A673 (cell line): ENCODE results near the gene KRT37. TPM values are rescaled to one million over a fixed set of nuclear protein-coding genes. Genes with fewer than 3 reads are reported as not detected.

Experiments used
- BruUV-seq: library from RNA; stranded (reverse); fragments of 400-500 nt; replicated peaks from 2 replicates; lab custom pipeline; 2021; lab: Mats Ljungman, UMichigan
- CTCF ChIA-PET: fragments of 300-600 bp; sonication (Branson Sonifier 250); formaldehyde crosslinking; loops from one replicate; lab custom pipeline; 2022; ENCODE audit warnings: antibody characterized with exemption; lab: Charles Lee
- POLR2A ChIA-PET: fragments of 300-600 bp; sonication (Branson Sonifier 250); formaldehyde crosslinking; loops from one replicate; lab custom pipeline; 2022; ENCODE audit warnings: antibody characterized with exemption; ENCODE audit not compliant: low non-redundant PET; lab: Charles Lee
- DNase-seq: peaks from one replicate; pipeline ENCODE4 v3.0.0-alpha.2; 2015; ENCODE audit warnings: low spot score
- H3K27ac ChIP-seq: fragments of 200-600 bp; sonication (generic); 2 replicates; pipeline ENCODE4 v1.5.1; 2016; ENCODE audit warnings: mixed run types, low read depth, mild to moderate bottlenecking, mixed read lengths, antibody characterized with exemption, low read length; ENCODE audit not compliant: poor library complexity, severe bottlenecking
- H3K27me3 ChIP-seq: fragments of 200-600 bp; sonication (generic); replicated peaks from 2 replicates; pipeline ENCODE4 v1.6.1; 2017; ENCODE audit warnings: mixed run types, low read depth, mild to moderate bottlenecking, mixed read lengths, antibody characterized with exemption, low read length; ENCODE audit not compliant: insufficient read depth, poor library complexity
- H3K36me3 ChIP-seq: fragments of 200-600 bp; sonication (generic); 2 replicates; pipeline ENCODE4 v1.6.1; 2016; ENCODE audit warnings: mixed run types, mild to moderate bottlenecking, mixed read lengths, antibody characterized with exemption, low read length; ENCODE audit not compliant: insufficient read depth, poor library complexity, severe bottlenecking
- H3K4me1 ChIP-seq: fragments of 200-600 bp; sonication (generic); 2 replicates; pipeline ENCODE4 v1.6.1; 2017; ENCODE audit warnings: mixed run types, mild to moderate bottlenecking, mixed read lengths, antibody characterized with exemption, low read length; ENCODE audit not compliant: insufficient read depth, poor library complexity, severe bottlenecking
- H3K4me3 ChIP-seq: fragments of 200-600 bp; sonication (generic); 2 replicates; pipeline ENCODE4 v1.5.1; 2016; ENCODE audit warnings: low read depth, mixed run types, mild to moderate bottlenecking, mixed read lengths, low read length; ENCODE audit not compliant: poor library complexity, severe bottlenecking
- H3K9me3 ChIP-seq: fragments of 200-600 bp; sonication (generic); 2 replicates; pipeline ENCODE4 v1.6.1; 2016; ENCODE audit warnings: mixed run types, low read depth, mild to moderate bottlenecking, mixed read lengths, antibody characterized with exemption, low read length; ENCODE audit not compliant: poor library complexity, severe bottlenecking
- CTCF ChIP-seq: fragments of 300-800, 200-600 bp; sonication (generic); conservative IDR thresholded peaks from 2 replicates; pipeline ENCODE4 v1.5.1; 2017; ENCODE audit warnings: low read depth, mild to moderate bottlenecking, antibody characterized with exemption, low read length, moderate library complexity, mixed read lengths
- EZH2 ChIP-seq: fragments of 200-600 bp; sonication (generic); IDR thresholded peaks from 2 replicates; pipeline ENCODE4 v1.6.1; 2017; ENCODE audit warnings: borderline replicate concordance, low read depth, mild to moderate bottlenecking, mixed read lengths, antibody characterized with exemption, low read length; ENCODE audit not compliant: poor library complexity, severe bottlenecking
- intact Hi-C: fragments of 100-400 bp; cut with micrococcal nuclease; formaldehyde crosslinking; loops from one replicate; pipeline ENCODE4 v1.10.0; 2022; ENCODE audit not compliant: unreplicated experiment
- total RNA-seq: library from RNA; stranded (reverse); gene quantifications from 2 replicates; pipeline ENCODE4 v1.2.3, GENCODE V29; 2021

The KRT37 gene
- total RNA-seq, 1 experiment from 2014 or later, result not detected

- POLR2A ChIA-PET, result no interaction called here
- Histone ChIP-seq H3K27me3 (no peaks in the 10 kb centered on the region), H3K27ac (no peak overlapping the region), H3K9me3 (no peaks in the 10 kb centered on the region), H3K4me3 (no peak overlapping the region), H3K36me3 (no peaks in the 10 kb centered on the region), H3K4me1 (no peaks in the 10 kb centered on the region)
- no peak for TF ChIP-seq CTCF
- no peak for TF ChIP-seq EZH2
- no peak for DNase-seq
- BruUV-seq, result no TSS peak
- CTCF ChIA-PET, result no interaction called here
- intact Hi-C loops, result no loop called here
Measured at GRCh38 chr17:41407226-41407625, 17.2 kb downstream of the KRT37 start.

GRCh38 chr17:41406205-41406604 lies 18.2 kb downstream of the KRT37 start:
- no peak overlapping the region for H3K27ac ChIP-seq
- H3K4me3 ChIP-seq, result no peak overlapping the region
- no peaks in the 10 kb centered on the region for H3K4me1 ChIP-seq
- no peaks in the 10 kb centered on the region for H3K36me3 ChIP-seq
- H3K27me3 ChIP-seq, result no peaks in the 10 kb centered on the region
- ChIA-PET POLR2A (no interaction called here), CTCF (interaction anchor here (0.5 kb wide), 1 partner anchor 257 kb away, joined by 3 read pairs; no protein-coding TSS in a partner anchor)
- H3K9me3 ChIP-seq, result no peaks in the 10 kb centered on the region
- no peak for DNase-seq
- intact Hi-C loops, result no loop called here
- no peak for TF ChIP-seq EZH2
- BruUV-seq, result no TSS peak

- BruUV-seq, result no TSS peak
- H3K27ac ChIP-seq, result no peak overlapping the region
- intact Hi-C loops, result no loop called here
- TF ChIP-seq CTCF, result no peak
- TF ChIP-seq EZH2, result no peak
- no peaks in the 10 kb centered on the region for H3K4me1 ChIP-seq
- no peaks in the 10 kb centered on the region for H3K36me3 ChIP-seq
- H3K9me3 ChIP-seq, result no peaks in the 10 kb centered on the region
- ChIA-PET CTCF (no interaction called here), POLR2A (no interaction called here)
- H3K4me3 ChIP-seq, result no peak overlapping the region
- no peak for DNase-seq
- no peaks in the 10 kb centered on the region for H3K27me3 ChIP-seq
Measured at GRCh38 chr17:41404024-41404671, 20.2 kb downstream of the KRT37 start.
